Fibroblast of skin of left quadriceps (primary cell): ENCODE data around the gene NTSR2.
"Not testable (repeated sequence)": the region's sequence is repeated elsewhere in the genome, so short reads cannot be mapped to it uniquely, and the experiment has no call there.

ENCODE experiments used
- DNase-seq, 2 experiments: peaks; one replicate each; pipeline ENCODE4 v3.0.0-alpha.2; 2013; ENCODE audit warnings: low read depth in 2 of 2

The NTSR2 gene

DNA sequence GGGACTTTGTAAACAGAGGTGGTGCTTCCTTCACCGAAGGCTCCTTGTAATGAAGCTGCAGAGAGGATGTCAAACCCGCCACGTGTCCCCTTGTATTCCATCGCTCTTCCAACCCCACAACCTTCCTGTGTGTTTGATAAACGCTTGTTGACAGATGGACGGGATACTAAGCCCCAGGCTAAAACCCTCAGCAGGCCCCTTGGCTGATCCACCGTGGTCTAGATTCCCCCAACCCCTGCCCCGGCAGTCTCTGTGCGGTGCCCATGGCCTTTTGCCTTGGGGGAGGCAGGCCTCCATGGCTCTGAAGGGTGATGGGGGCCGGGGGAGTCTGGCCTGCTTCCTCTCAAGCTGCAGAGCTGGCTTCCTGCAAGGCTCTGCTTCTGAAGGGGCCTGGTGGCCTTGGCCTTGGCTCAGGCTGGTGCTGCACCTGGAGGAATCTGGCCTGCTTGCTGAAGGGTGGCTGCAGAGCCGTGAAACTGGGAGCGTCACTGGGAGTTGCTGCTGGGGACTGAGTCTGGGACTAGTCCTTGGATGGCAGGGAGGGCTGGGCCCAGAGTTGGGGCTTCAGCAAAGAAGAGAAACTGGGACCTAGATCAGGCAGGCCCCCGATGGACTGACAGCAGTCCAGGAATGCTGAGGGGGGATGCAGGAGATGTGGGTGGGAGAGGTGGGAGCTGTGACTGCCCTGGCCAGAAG lies 9.6 kb upstream of the NTSR2 start:
- DNase-seq, result no peak

DNA sequence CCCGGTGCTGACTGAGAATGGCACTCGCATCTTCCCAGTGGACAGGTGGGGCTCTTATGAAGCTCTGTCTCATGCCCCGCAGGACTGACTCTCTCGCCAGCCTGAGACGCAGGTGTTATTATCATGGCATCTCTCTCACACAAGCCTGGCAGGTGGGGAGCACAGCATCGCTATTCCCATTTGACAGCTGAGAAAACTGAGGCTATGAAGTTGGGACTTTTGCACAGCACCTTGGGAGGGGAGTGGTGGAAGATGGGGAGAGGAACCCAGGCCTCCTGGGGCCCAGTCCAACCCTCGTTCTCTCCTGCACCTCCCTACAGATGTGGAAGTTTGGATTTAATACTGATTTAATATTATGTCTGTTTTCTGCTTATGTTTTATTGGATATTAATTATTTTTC lies 9.0 kb upstream of the NTSR2 start:
- no peak for DNase-seq

DNA sequence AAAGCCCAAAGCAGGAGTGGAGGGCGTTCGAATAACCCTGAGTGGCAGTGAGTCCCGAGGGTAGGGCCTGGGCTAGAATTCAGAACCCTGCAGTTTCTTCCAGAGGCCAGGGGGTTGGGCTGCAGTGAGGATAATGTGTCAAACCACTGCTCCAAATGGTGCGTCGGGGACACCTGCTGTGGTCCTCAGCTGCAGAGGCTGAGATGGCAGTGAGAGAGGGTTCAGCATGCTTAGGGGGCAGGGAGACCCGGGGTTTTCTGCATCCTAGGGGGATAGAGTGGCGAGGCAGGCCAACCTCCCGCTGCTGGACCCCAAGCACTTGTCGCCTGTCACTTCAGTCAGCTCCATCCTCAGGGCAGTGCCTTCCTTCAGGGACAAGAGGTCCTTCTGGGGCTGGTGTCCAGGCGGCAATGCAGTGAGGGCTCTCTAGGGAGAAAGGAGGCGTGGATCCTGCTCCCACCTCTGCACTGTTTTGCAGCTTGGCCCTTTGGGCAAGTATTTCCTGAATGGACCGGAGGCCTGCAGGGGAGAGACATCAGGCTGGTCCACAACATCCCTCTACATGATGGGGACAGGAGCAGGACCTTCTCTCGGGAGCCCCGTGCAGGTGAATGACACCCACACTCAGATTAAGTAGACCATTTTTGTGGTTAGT lies 8.4 kb upstream of the NTSR2 start:
- DNase-seq, result no peak

DNA sequence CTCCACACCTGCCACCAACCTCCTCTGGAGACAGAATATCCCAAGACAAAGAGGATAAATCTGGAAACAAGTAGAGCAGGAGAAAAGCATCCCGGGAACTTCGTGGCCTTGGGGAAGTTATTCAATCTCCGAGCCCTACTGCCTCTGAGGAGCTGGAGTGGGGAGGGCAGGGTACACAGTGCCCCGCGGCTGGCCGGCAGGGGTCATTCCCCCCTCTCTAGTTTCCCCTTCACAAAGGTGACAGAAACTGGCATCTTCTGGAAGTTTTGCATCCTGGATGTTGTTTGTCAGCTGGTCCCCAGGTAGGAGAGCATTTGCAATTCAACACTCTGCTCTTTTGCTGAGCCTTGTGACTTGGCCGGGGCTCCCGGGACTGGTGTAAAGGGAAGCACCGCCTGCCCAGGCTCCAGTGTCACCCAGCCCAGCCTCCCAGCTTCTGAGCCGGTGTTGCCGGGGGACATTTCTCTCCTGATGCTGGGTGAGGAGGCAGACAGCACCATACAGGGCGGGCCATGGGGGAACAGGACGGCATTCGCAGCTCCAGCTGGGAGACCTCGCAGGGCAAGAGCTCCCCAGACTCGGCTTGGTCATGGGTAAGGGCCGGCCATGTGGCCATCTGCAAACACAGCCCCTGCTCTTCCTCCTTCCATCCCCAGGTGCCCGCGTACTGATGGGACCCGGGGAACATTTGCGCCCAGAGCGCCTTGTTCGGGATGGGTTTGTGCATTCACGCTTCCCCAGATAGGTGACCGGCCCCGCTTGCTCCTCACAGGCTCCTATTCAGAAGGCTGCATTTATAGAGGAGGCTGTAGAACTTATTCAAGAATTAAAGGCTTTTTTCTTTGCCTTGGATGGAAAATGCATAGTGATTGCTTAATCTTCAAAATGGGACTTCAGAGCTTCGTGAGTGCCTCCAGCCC lies 7.4 kb upstream of the NTSR2 start:
- DNase-seq, result no peak

DNA sequence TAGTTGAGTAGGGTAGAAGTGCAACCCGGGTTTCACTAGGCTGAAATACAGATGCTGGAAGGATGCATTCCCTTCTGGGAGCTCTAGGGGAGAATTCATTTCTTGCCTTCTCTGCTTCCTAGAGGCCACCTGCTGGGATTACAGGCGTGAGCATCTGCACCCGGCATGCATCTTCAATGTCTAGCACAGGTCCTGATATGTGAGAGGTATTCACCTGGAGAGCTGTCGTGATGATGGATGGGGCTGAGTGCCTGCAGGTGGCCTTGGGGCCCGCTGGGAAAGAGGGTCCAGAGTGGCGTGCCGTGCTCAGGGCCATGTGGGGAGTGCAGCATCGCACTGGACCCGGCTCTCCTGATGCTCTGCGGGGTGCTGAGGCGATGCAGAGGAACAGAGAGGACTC lies 6.6 kb upstream of the NTSR2 start:
- no peak for DNase-seq

DNA sequence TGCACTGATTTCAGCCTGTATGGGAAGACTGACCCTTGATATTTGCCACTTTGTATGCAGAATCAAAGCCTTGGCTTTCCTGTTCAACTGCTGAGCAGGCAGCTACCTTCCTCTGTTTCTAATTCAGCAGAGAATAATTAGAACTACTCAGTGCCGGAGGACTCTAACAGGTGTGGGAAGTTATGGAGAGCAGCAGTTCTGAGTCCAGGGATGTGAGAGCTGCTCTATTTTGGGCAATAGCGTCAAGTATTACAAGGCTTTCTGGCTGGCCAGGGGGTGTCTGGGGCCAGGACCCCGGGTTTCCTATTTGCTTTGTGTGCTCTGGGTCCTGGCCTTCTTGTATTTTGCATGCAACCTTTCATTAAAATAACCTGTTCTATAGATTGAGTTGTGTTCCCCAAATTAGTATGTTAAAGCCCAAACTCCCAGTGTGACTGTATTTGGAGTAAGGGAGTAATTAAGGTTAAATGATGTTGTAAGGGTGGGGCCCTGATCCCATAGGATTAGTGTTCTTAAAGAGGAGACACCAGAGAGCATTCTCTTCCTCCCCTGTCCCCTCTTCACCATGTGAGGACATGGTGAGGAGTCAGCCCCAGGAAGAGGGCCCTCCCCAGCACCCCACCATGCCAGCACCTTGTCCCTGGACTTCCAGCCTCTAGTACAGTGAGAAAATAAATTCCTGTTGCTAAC lies 5.6 kb upstream of the NTSR2 start:
- DNase-seq, result no peak

DNA sequence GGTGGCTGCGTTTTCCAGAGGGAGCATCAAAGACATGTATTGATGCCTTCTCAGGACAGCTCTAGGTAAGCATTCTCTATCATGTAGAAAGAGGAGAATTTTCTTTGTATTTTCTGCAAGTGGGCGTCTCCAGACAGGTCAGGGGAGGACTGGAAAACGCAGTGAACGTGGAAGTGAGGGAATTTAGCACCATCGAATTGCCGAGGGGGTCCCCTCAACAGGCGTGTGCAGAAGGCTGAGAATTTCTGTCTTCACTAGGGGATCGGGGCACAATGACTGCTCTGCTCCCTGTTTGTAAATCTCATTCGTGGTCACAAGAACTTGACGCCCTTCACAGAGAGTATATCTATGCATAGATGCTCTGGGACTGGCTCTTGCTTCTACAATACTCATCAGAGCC lies 5.0 kb upstream of the NTSR2 start:
- DNase-seq, result no peak

DNA sequence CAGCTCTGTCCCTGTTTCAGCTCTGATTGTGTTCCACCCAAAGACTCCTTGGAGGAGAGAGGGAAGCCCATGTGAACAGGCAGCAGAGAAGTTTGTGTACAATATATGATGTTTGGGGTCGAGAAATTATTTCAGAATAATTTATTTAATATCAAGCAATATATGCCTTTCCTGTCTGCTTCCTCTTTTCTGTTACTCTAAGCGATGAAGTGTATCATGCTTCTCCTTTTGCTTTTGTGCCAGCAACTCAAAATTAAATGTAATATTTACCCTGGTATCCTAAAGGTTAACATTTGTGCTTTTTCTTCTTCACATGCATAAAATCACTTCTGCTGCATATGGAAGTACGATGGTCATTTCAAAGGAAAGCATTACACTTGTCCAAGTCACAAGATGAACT lies 2.4 kb upstream of the NTSR2 start:
- DNase-seq, result no peak

DNA sequence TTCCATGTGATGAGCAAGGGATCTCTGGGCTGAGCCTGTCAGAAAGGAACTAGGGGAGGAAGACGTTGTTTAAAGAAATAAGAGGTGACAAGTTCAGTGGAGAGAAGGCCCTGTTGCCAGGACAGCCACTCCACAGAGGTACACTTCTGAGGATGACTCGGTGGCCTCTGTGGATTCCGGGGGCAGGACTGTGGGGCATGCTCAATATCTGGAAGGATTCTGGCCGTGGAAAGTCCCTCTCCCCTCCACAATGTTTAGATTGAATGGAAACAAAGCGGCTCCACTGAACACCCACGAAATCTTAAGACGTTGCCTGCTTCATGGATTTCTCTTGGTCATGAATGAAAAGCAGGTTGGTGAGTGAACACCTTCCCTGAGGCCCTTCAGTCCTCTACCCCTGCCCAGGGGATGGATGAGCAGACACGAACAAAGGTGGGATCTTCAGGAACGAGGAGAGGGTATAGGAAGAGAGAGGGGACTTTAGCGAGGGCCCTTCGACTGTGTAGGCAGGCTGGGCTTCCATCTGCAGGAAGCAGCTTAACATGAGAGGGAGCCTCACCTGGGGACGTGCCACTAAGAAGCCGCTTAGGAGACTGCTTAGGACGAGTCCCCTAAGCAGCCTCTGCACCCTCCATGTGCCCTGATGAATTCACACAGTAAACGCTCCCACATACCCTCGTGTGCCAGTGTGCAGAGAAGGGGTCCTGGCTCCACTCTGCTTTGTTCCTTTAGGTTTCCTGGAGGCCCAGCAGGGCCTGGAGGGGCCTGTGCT lies 1.9 kb downstream of the NTSR2 start:
- no peak for DNase-seq

DNA sequence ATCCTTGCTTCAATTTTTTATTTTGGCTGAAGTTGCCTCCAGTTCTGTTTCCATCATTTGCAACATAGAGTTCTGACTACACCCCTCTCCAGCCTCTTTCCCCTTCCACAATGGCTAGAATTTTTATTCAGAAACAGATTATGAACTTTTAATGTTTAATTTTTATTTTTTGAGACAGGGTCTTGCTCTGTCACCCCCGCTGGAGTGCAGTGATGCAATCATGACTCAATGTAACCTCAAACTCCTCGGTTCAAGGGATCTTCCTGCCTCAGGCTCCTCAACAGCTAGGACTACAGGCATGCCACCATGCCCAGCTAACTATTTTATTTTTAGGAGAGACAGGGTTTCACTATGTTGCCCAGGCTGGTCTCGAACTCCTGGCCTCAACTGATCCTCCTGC lies 2.8 kb downstream of the NTSR2 start:
- DNase-seq, result no peak

DNA sequence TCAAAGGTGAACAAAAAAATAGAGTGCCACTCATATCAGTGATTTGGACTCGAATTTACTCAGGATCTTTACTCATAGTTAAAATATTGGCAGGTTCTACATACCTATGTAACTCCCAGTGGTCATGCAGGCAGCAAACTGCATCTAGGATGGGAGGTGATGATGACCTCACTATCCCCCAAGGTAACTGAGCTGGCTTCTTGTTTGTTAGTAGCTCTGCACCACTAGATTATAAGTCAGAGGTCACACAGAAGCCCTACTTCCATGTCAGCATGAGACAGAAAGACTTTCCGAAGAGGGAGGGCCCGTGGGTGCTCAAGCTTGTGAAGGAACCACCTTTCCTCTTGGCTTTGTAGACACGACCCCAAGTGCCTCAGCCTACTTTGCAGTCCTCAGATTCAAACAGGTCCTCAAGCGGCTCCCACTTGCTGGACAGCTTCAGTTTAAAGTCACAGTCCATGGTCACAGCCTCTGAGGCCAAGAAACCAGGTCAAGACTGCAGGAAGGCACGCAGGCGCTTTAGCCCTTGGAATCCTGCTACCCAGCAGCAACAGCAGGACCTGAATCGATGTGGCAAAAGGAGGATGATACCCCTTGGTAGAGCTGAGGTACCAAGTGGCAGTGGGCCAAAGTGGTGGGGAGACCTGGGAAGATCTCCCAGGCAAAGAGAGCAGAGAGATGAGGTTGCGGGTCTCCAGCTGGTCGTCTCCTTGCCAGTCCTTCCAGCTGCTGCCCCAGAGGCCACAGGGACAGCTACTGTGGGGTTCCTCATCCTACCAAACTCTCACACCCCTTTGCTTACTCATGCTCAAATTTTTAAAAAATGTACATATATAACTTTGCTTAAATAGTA lies 4.3 kb downstream of the NTSR2 start:
- no peak for DNase-seq

DNA sequence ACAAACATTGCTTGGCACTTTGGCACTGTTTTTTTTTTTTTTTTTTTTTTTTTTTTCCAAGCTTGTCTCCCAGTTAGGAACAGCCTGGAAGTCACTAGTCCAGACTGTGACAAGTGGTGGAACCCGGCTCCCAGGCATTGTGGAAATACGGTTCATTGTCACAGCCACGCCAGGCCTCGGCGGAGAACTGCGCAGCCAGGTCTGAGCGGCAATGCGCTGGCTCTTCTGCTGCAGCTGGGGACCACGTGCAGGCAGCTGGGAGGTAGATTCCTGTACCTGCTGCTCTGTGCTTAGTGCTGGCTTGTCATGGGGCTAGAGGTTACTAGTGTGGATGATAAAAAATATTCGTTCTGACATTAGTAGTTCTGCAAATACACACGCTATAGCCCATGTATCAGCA lies 5.0 kb downstream of the NTSR2 start:
- no peak for DNase-seq

DNA sequence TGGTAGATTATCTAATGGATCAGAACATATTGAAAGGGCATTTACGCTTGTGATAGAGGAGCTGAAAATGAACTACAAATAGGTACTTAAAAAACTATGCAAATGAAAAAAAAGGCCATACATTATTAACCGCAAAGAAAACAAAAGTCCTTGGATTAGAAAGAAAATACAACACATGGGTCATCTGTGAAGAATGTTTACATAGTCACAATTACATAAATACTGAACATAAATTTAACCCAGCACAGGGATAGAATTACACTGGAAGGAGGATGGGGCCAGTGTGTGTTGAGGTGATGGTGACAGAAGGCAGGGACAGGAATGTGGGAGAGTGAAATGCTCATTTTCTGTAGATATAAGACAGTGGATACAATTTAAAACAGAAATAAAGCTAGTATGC lies 6.6 kb downstream of the NTSR2 start:
- DNase-seq, result no peak

DNA sequence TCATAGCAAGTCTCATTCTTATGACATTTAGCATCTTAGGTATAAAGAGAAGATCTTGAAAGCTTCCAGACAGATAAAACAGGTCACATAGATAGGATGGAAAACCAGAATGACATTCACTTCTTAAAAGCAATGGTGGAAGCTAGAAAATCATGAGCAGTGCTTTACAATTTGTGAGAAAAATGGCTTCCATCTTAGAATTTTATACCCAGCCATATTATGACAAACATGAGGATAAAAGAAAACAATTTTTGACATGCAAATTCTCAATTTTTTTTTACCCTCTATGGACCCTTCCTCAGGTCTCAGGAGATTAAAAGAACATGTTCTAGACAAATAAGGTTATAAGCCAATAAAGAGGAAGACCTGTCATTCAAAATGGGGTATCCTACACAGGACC lies 7.1 kb downstream of the NTSR2 start:
- no peak for DNase-seq

DNA sequence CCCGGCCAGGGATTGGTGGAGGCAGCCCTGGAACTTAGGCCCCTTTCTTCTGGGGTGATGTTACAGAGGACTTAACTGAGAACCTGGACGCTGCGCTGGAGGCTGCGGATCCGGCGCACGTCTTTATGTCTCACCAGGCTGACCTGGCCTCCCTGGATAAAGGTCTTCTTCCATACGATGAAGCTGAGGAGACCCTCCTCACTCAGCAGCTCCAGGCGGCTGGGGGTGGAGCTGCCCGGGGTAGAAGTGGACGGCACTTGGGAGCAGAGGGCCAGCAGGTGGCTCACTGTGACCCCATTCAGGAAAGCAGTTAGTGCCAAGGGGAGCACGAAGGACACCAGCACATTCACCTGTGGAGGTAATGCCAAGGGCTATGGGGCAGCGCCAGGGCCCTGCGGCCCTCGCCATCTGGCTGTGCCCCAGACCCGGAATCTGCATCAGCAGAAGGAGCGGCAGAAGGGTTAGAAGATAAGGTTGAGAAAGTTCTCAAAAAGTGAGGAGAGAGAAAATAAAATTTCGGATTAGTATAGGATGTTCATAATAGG lies 8.0 kb downstream of the NTSR2 start:
- DNase-seq, result no peak

DNA sequence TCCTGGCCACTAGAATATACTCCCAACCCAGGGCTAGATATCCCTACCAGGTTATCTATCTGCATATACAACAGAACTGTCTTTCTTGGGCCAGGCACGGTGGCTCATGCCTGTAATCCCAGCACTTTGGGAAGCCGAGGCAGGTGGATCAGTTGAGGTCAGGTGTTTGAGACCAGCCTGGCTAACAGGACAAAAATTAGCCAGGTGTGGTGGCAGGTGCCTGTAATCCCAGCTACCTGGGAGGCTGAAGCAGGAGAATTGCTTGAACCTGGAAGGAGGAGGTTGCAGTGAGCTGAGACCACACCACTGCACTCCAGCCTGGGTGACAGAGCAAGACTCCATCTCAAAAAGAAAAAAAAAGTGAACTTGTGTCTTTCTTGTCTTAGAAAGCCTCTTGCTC lies 9.6 kb downstream of the NTSR2 start:
- not testable (repeated sequence) for DNase-seq

DNA sequence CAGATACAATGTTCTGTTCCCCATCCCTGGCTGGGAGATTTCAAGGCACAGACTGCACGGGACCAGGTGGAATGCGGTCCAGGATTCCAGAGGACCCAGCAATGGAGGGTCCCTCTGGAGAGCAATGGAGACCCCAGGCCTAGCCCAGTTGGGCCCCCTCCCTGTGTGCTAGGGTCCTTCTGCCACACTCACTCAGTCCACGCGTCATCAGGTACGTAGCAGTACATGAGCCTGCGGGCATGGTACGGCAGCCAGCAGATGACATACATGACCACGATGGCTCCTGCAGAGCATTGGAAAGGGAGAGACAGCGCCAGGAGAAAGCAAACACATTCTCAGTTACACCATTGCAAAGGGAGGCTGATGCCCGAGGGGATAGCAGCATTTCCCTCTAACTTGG lies 10.1 kb downstream of the NTSR2 start:
- DNase-seq, result no peak

DNA sequence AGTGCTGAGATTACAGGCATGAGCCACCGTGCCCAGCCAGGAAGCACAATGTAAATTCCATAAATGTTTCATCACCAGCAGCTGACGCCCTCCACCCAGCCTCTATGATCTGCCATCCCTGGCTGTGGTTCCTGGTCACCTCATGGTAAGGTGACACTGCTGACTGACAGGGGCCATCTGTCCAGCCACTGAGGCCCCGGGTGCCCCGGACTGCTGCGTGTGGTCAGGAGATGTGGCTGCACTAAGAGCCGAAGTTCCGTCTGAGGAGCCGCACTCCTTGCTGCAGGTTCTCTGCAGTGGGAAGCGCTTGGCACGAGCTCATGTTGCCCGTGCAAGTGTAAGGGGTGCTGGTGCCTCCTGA lies 10.9 kb downstream of the NTSR2 start:
- DNase-seq, result no peak

DNA sequence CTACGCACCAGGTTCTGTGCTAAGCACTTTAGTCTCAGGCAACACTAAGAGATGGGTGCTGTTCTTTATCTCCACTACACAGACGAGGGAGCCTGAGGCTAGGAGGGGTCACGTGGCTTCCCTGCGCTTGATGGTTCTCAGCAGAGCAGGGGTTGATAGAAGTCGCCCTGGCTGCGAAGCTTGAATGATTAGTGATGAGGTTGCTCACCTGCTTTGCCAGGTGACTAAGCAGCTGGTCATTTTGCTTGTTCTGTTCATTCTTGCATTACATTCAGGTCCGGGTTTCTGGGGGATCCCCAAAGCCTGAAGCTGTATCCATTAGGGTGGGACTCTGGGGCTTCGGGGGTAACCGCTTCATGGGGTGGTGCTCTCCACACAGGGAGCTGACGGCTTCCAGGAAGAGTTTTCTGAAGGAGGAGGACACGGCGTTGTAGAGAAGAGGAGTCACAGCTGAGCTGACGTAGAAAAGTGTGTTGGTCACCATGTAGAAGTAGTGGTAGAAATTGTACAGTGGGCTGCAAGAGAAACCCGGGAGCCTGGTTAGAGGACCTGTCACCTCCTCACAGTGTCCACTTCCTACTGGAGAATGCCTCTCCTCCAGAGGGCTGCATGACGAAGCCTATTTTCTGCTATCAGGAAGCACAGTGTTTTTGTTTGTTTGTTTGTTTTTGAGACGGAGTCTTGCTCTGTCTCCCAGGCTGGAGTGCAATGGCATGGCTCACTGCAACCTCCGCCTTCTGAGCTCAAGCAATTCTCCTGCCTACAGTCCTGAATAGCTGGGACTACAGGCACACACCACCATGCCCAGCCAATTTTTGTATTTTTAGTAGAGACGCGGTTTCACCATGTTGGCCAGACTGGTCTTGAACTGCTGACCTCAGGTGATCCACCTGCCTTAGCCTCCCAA lies 11.5 kb downstream of the NTSR2 start:
- no peak for DNase-seq
